HG03196 (cell line): Measurements from ENCODE around the gene SYNE1.
"Not testable (repeated sequence)": the region's sequence is repeated elsewhere in the genome, so short reads cannot be mapped to it uniquely, and the experiment has no call there.

Experiments
- ATAC-seq: cut with Tn5 transposase; IDR thresholded peaks from one replicate; pipeline ENCODE4 v1.9.1; 2021; ENCODE audit not compliant: unreplicated experiment

The SYNE1 gene

DNA sequence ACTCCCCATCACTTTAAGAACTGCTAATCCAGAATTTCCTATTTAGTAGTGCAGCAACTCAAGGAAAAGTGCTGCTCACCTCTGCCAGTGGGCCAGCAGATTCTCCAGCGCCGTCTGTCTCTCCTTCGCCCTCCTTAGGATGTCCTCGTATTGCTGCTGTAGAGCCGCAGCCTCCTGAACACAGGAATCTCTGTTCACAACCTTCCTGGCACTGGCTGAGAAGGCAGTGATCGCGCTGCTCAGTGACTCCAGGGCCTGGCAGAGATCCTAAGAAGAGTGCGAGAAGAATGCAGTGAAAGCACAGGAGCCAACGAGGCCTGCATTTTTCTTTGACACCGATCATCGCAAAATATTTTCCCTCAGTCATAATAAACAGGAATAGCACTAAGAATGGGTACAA is 209.0 kb downstream of the SYNE1 start:
- ATAC-seq: no peak

GRCh38 chr6:152426276-152426675 is 210.9 kb downstream of the SYNE1 start:
- no peak for ATAC-seq

GRCh38 chr6:152423216-152424103 is 213.7 kb downstream of the SYNE1 start:
- ATAC-seq: peak; percentile 87

GRCh38 chr6:152421496-152421895 is 215.7 kb downstream of the SYNE1 start:
- ATAC-seq: not testable (repeated sequence)

DNA sequence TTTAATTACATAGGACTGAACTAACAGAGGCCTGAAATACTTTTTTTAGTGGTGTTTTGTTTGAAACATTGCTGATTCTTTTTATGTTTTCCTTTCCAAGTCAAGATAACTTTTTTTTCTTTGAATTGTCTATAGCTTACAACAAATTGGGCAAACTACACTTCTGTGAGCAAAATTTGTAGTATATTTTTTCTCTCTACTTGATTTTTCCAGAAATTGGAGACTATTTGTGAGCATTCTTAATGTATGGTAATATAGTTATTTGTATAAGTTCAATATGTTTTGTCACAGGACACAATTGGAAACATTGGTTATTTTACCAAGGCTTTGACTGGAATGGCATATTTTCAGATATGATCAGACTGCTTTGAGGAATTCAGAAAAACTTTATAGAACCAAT is 216.5 kb downstream of the SYNE1 start:
- no peak for ATAC-seq

- no peak for ATAC-seq
Observed at GRCh38 chr6:152418551-152418950, 218.6 kb downstream of the SYNE1 start.

DNA sequence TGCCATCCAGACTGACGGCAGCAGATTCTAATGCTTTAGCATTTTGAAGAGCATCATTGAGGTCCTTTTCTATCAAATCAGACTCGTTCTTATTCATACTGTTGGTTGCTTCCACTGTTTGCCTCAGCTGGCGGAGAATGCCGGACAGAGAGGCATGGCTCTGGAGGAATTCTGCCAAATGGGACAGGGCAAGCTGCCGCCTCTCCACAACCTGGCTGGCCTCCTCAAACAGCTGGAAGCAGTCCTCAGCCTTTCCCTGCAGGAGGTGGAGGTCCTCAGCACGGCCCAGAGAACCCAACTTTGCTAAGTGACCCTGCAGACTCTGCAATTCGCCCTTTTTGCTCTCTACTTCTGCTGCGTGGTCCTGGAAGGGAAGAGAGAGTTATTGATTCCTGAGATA is 220.5 kb downstream of the SYNE1 start:
- no peak for ATAC-seq

- no peak for ATAC-seq
Observed at GRCh38 chr6:152404936-152405595, 232.1 kb downstream of the SYNE1 start.

DNA sequence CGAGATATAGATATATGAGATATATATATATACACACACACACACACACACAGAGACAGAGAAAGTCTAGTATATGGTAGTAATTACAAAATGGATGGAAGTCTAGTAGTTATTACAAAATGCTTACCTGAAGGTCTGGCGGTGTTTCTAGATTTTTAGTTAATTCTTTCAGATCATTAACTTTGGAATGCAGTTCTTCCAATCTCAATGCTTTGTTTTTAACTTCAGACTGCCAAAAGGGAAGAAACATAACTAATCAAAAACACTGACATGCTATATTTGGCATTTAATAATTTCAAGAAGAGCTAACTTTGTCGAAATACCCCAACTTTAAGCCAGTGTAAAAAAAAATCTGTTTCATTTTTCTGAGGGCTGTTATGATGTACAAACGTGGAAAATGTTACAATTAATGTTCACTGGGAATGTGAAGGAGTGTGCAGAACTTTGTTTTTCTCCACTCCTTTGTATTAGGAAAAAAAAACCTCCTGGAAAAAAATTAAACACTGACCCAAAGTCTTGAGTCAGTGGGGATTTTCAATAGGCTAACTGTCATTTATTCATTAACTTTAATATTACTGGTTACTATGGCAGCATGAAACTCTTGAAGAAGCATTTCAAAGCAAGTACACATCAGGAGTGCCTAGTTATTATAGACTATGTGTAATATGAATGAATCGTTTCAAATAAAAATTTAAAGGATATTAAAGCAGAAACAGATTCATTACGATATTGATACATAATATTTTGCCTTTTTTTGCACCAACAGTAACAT is 232.9 kb downstream of the SYNE1 start:
- no peak for ATAC-seq

- no peak for ATAC-seq
Observed at GRCh38 chr6:152402791-152403190, 234.4 kb downstream of the SYNE1 start.

GRCh38 chr6:152401978-152402377 is 235.2 kb downstream of the SYNE1 start:
- no peak for ATAC-seq

GRCh38 chr6:152399399-152399798 is 237.8 kb downstream of the SYNE1 start:
- ATAC-seq: no peak

DNA sequence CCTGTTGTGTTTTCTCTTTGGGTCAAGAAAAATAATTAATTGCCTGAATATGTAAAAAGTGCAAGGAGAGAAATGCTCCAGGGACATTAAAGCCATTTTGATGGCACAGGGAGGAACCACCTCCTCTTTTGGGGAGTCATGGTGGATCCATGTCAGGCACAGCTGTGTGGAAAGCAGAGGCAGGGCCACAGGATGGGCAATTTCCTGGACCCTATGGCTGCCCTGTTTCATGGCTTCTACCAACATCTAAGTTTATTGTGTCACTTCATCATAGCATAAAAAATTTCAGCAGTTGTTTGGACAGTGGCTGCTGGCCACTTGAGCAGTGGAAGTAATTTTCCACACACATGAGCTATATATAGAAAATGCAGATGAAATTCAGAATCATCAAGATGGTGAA is 238.2 kb downstream of the SYNE1 start:
- no peak for ATAC-seq

DNA sequence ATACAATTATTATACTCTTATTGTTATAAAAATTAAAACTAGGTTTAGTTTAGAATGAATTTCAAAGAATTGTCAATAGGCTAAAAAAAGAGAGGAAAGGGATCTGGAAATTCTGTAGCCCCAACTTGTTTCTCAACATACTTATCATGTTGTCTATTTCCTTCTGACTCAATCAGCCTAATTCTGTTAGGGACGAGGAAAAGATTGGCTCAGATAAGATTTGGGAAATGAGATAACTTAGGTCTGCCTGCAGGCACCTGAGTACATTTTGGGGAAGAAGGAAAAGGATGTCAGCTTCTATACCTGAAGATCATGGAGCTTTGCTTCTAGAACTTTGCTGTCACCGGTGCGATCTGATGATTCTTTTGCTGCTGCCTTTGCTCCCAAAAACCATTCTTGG is 238.8 kb downstream of the SYNE1 start:
- ATAC-seq: no peak

DNA sequence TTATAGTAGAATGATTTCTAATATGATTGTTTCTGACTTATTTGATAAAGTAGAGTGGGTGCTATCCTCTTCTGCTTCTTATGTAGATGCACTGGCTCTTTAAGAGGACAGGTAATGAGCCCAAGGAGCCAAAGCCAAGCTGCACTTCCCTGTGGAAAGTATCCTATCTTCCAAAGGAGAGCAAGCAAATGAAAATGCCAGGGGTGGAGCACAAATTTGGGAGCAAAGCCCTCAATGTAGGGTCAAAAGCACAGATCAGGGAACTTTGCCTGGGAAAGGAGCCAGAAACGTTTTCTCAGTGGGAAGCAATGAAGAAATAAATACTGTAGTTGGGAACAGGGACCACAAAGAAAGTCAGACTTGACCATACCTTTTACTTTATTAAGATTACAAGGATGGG is 242.9 kb downstream of the SYNE1 start:
- no peak for ATAC-seq

GRCh38 chr6:152391179-152391880 is 245.8 kb downstream of the SYNE1 start:
- no peak for ATAC-seq

DNA sequence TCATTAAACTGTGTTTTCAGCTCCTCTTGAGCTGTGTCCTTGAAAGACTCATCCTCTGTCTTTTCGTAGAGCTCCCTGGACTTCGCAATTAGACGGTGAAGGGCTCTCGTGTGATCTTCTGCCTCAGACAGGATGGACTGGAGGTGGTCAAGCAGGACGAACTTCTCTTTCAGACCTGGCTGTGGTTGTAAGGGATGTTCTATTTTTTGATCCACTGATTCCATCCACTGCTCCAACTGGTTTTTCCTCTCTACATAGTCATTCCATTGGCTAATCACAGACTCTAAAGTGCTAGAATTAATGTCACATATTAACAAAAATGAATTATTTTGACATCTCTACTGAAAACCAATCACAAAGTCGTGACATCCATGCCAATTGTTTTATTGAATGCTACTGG is 250.1 kb downstream of the SYNE1 start:
- ATAC-seq: no peak

DNA sequence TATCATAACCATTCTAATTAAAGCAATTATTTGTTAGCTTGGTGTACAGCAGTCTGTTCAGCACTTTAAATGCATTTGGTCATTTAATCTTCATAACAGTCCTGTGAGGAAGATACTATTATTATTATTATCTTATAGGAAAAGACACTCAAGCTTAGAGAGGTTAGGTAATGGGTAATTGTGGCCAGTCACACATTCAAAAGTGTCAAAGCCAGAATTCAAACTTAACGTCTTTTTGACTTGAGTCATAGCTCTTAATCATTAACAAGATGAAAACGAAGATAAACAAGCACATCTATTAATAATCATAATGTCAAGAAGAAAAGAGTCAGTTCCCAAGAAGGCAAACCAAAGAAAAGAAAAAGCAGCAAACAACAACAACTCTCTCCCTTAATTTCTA is 251.0 kb downstream of the SYNE1 start:
- ATAC-seq: no peak

- no peak for ATAC-seq
Observed at GRCh38 chr6:152380993-152381898, 255.9 kb downstream of the SYNE1 start.

DNA sequence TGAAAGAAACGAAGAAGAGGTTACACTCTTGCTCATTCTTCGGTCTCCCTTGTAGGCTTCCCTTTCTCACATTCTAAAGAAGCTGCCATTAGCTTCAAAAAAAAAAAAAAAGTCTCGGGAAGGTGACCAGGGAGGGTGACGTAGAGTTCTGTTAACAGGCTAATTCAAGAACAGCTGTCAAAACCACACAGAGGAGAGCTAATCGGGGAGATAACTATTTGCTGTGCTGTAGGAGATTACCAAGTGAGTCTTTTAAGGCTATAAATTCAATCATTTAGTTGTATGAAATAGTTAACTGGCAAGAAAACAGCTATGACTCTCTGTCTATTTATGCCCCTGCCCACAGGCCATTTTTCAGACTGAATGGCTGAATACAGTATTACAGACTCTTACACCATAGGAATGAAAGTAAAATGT is 256.8 kb downstream of the SYNE1 start:
- no peak for ATAC-seq
